ENCODE results near the gene PTH2. TPM values are rescaled to one million over a fixed set of nuclear protein-coding genes. Genes with fewer than 3 reads are reported as not detected.

The PTH2 gene
- total RNA-seq, 4 donors from 2014 or later: not detected

- Histone ChIP-seq H3K4me1 (peaks cover 6% of the 10 kb centered on the region), H3K4me3 (no peak overlapping the region), H3K36me3 (no peaks in the 10 kb centered on the region), H3K27me3 (peaks cover 100% of the 10 kb centered on the region), H3K27ac (no peak overlapping the region), H3K9me3 (no peaks in the 10 kb centered on the region)
- peak in 1 of 2 donors; percentile 54 for DNase-seq (ENCODE audit: low spot score in 2 of 2)
- WGBS: 94% methylated on average over 18 of the region's 18 CpGs
- no peak for TF ChIP-seq POLR2A (IDR thresholded peaks at IDR 0.05)
- no peak for TF ChIP-seq POLR2AphosphoS5 (IDR thresholded peaks at IDR 0.05)
- TF ChIP-seq CTCF (IDR thresholded peaks at IDR 0.05): no peak
- no peak for TF ChIP-seq EP300 (IDR thresholded peaks at IDR 0.05)
Measured at GRCh38 chr19:49434907-49435583, 11.8 kb upstream of the PTH2 start.

GRCh38 chr19:49433240-49433901, 10.1 kb upstream of the PTH2 start:
- Histone ChIP-seq H3K36me3 (no peaks in the 10 kb centered on the region), H3K27me3 (peaks cover 96% of the 10 kb centered on the region), H3K9me3 (no peaks in the 10 kb centered on the region), H3K27ac (no peak overlapping the region), H3K4me1 (peaks cover 8% of the 10 kb centered on the region), H3K4me3 (no peak overlapping the region)
- no peak for DNase-seq (ENCODE audit: low spot score in 2 of 2)
- TF ChIP-seq CTCF (IDR thresholded peaks at IDR 0.05) (no peak), EP300 (IDR thresholded peaks at IDR 0.05) (no peak), POLR2A (IDR thresholded peaks at IDR 0.05) (no peak), POLR2AphosphoS5 (IDR thresholded peaks at IDR 0.05) (no peak)
- 39% methylated on average over 31 of the region's 31 CpGs for WGBS

GRCh38 chr19:49432141-49433073, 9.2 kb upstream of the PTH2 start:
- H3K4me3 ChIP-seq: no peak overlapping the region
- no peak overlapping the region for H3K27ac ChIP-seq
- no peaks in the 10 kb centered on the region for H3K9me3 ChIP-seq
- H3K27me3 ChIP-seq: peaks cover 96% of the 10 kb centered on the region
- H3K4me1 ChIP-seq: peaks cover 16% of the 10 kb centered on the region
- DNase-seq (ENCODE audit: low spot score in 2 of 2): peak in 1 of 2 donors; percentile 58
- TF ChIP-seq EP300 (IDR thresholded peaks at IDR 0.05) (no peak), CTCF (IDR thresholded peaks at IDR 0.05) (no peak), POLR2A (IDR thresholded peaks at IDR 0.05) (no peak), POLR2AphosphoS5 (IDR thresholded peaks at IDR 0.05) (no peak)
- 22% methylated on average over 45 of the region's 63 CpGs for WGBS
- H3K36me3 ChIP-seq: no peaks in the 10 kb centered on the region

- peaks cover 12% of the 10 kb centered on the region for H3K4me1 ChIP-seq
- H3K27me3 ChIP-seq: peaks cover 96% of the 10 kb centered on the region
- DNase-seq (ENCODE audit: low spot score in 2 of 2): peak in 1 of 2 donors; percentile 73
- WGBS: 64% methylated on average over 29 of the region's 29 CpGs
- H3K36me3 ChIP-seq: no peaks in the 10 kb centered on the region
- TF ChIP-seq POLR2AphosphoS5 (IDR thresholded peaks at IDR 0.05): no peak
- no peak for TF ChIP-seq EP300 (IDR thresholded peaks at IDR 0.05)
- TF ChIP-seq CTCF (IDR thresholded peaks at IDR 0.05): no peak
- TF ChIP-seq POLR2A (IDR thresholded peaks at IDR 0.05): no peak
- no peaks in the 10 kb centered on the region for H3K9me3 ChIP-seq
- H3K4me3 ChIP-seq: no peak overlapping the region
- H3K27ac ChIP-seq: no peak overlapping the region
Measured at GRCh38 chr19:49431330-49431749, 8.1 kb upstream of the PTH2 start.

Data from suprapubic skin (tissue), 4 donors.